A549 treated with Hydrocortisone at 1 μM for 4 hours (cell line): ENCODE data around the gene PHF24. TPM values are rescaled to one million over a fixed set of nuclear protein-coding genes. Genes with fewer than 3 reads are reported as not detected.

Source experiments
- total RNA-seq: library from RNA; stranded (reverse); fragments of 200-300 nt; extraction: Qiagen RNA extraction; gene quantifications from 5 replicates; pipeline ENCODE4 v1.2.3, GENCODE V29; 2022

Gene PHF24
- 0.09 to 0.31 TPM (median 0.14 TPM) in 5 replicates for total RNA-seq

DNA sequence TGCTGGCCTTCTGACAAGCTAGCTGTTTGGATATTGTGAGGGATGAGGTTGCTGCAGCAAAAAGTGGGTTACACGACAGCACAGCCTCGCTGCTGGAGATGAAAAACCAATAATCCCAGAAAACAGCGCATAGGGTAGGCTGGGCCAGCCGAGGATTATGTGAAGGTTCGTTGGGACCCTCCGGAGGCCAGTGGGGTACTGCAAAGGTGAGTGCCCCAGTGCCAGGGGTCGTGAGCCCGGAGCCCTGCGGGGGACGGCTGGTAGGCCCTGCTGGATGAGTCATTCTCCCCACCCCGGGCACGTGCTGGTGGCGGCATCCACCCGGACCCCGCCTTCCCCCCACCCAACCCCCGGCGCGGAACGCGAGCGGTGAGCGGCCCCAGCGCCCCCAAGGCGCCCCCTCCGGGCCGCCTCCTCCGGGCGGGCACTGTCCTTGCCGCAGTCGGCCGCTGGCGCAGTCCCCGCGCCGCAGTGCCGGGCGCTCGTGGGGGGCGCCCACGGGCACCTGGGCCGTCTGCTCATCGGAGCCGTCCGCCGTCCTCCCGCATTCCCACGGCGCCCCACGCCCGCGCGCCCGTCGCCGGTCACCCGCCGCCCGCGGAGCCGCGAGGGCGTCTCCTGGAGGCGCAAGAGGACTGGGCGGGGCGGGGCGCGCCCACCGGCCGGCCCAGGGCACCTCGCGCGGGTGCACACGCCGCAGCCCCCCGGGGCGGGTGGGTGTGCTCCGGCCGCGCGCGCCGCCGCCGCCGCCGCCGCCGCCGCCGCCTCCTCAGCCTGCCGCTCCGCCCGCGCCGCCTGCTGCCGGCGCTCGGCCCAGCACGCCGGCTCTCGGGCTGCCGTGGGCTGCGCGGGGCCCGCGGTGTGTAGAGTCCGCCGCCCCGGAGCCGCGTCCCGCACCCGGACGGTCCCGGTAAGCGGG is at the start of gene PHF24:
PHF24 (plus strand) TSS at position 794 of the 919 bp plus-strand sequence. CDS start 13,014 bp downstream, outside the sequence.

DNA sequence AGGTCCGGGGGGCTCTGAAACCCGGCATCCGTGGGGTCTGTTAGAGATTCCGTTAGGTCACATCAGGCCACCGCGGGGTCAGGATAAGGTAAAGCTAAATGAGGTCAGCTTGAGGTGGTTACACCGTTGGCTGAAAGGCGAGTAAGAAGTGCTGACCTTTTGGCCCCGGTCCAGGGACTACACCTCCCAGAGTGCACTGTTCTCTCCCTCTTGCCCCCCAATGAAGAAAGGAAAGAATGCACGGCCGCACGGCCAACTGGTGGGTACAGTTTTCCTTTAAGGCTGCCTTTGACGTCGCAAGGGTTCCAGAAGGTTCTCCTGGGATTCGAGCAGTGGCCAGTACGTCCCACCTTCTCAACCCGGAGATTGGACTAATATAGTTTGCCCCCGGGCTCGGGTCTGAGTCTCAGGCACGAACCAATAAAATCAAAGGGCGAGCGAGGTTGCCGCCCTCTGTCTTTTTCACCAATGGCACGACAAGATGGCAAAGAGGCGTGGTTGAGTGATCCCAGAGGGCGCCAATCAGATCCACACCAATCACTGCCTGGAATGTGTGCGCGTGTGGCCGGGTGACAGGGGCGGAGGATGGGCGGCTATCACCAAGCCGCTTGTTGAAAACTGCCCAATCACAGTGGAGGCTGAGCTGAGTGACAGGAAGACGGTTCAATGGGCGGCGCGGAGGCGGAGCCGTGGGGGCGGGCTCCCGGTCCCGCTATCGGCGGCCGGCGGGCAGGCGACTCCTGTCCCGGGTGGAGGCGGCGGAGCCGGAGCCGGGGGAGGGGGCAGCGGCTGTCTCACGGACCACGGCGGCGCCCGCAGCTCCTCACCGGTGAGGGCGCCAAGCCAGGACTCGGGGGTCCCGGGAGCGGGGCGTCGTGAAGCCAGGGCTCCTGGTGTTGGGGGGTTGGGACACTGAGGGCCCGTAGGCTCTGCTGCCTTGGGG is 31.2 kb downstream of the PHF24 start, which contains the start of gene DNAJB5:
DNAJB5 (plus strand) TSS at position 743 of the 943 bp plus-strand sequence. CDS start 886 bp downstream, outside the sequence.

Other genes with a start within 250 kb of the PHF24 start
- not detected in 5 replicates for gene CCL21, start 248.1 kb upstream of the PHF24 start, total RNA-seq
- gene DNAJB5, start 31.5 kb downstream of the PHF24 start, total RNA-seq: 7.8 to 12.8 TPM (median 11.1 TPM) in 5 replicates
- 265 to 303 TPM (median 277 TPM) in 5 replicates for gene VCP, start 114.3 kb downstream of the PHF24 start, total RNA-seq
- gene FANCG, start 121.7 kb downstream of the PHF24 start, total RNA-seq: 35.0 to 58.2 TPM (median 50.9 TPM) in 5 replicates
- 44.9 to 52.6 TPM (median 51.3 TPM) in 5 replicates for gene PIGO, start 138.3 kb downstream of the PHF24 start, total RNA-seq
- 221 to 272 TPM (median 252 TPM) in 5 replicates for gene STOML2, start 144.8 kb downstream of the PHF24 start, total RNA-seq
- gene ATOSB, start 157.6 kb downstream of the PHF24 start, total RNA-seq: 7.9 to 12.8 TPM (median 11.4 TPM) in 5 replicates
- gene UNC13B, start 203.7 kb downstream of the PHF24 start, total RNA-seq: 9.6 to 13.1 TPM (median 10.8 TPM) in 5 replicates